ENCODE measurements around the gene SRD5A1.

GRCh38 chr5:6692906-6693305, 59.7 kb downstream of the SRD5A1 start:
- no peak for TF ChIP-seq CTCF (IDR thresholded peaks at IDR 0.05 in 4 of 5, conservative IDR thresholded peaks at IDR 0.05 in 1 of 5)
- TF ChIP-seq POLR2A (IDR thresholded peaks at IDR 0.05) = no peak
